Breast epithelium (tissue), 4 donors: ENCODE data around the gene PCAT7. TPM values are rescaled to one million over a fixed set of nuclear protein-coding genes. Genes with fewer than 3 reads are reported as not detected.

Source experiments
- DNase-seq, 2 donors: peaks; one replicate each; pipeline ENCODE4 v3.0.0-alpha.2; 2019; ENCODE audit warnings: low spot score in 2 of 2
- H3K27ac ChIP-seq, 2 donors: fragments of 200-600 bp; sonication (generic) in 1 of 2; one replicate each; pipeline ENCODE4 v1.5.1; 2016 to 2019; ENCODE audit warnings: mild to moderate bottlenecking in 1 of 2
- H3K27me3 ChIP-seq, 2 donors: fragments of 200-600 bp; sonication (generic) in 1 of 2; one replicate each; pipeline versions ENCODE4 v1.5.1 to v1.6.0; 2017 to 2019; ENCODE audit warnings: control low read depth in 1 of 2, mild to moderate bottlenecking in 1 of 2
- H3K36me3 ChIP-seq: fragments of 200-600 bp; one replicate; pipeline ENCODE4 v1.5.1; 2019
- H3K4me1 ChIP-seq, 2 donors: fragments of 200-600 bp; sonication (generic); one replicate each; pipeline ENCODE4 v1.5.1; 2016 to 2019; ENCODE audit warnings: control low read depth in 1 of 2
- H3K4me3 ChIP-seq, 3 donors: fragments of 200-600 bp; sonication (generic); 1 replicate in 2 of 3; 2 replicates in 1 of 3; pipeline ENCODE4 v1.5.1; 2016 to 2019; ENCODE audit warnings: mild to moderate bottlenecking in 3 of 3, moderate library complexity in 2 of 3
- H3K9me3 ChIP-seq, 2 donors: fragments of 200-600 bp; sonication (generic) in 1 of 2; one replicate each; pipeline ENCODE4 v1.5.1; 2016 to 2019; ENCODE audit warnings: control low read depth in 1 of 2
- POLR2A ChIP-seq: fragments of 450-650 bp; IDR thresholded peaks from one replicate; pipeline ENCODE4 v1.6.1; 2016; ENCODE audit warnings: antibody characterized with exemption, mild to moderate bottlenecking, moderate library complexity
- POLR2AphosphoS5 ChIP-seq, 3 donors: sonication (generic); formaldehyde crosslinking; IDR thresholded peaks; one replicate each; pipeline ENCODE4 v1.6.1; 2017; ENCODE audit warnings: antibody characterized with exemption in 3 of 3
- intact Hi-C: fragments of 100-400 bp; cut with DNase I; formaldehyde crosslinking; loops from one replicate; pipeline ENCODE4 v1.15.1; 2023; ENCODE audit warnings: low total_unique reads
- total RNA-seq, 3 donors: library from RNA; depleted of rRNA; stranded (reverse); fragments of >200 nt; gene quantifications; one replicate each; pipeline ENCODE4 v1.1.0, GENCODE V29; 2016
- TF ChIP-seq, protein P1 (sequence below), 3 donors: fragments of 450-650 bp; IDR thresholded peaks; one replicate each; pipeline ENCODE4 v1.5.1; 2016 to 2017; ENCODE audit warnings: antibody characterized with exemption in 3 of 3, mild to moderate bottlenecking in 3 of 3, moderate library complexity in 3 of 3

The PCAT7 gene
- total RNA-seq, 3 donors from 2014 or later, result under 0.01 TPM; not detected in 2

DNA sequence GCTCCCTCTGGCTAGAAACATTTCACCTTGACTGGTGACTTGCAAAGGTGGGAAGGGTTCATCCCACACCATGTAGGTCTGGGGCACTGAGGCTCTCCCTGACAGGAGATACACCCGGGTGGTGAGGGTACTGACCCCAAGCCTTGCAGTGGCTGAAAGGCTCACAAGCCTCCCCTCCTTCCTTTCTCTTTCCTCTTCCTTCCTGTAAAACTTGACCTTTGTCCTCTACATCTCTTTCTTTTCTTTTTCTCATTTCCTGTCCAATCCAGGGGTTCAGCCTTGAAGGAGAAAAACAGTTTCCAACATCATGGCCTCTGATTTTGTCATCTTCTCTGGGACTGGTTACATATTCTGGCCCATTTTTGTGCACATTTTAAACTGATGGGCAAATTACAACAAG, 22.2 kb downstream of the PCAT7 start:
- intact Hi-C loops, result no loop called here
- TF ChIP-seq POLR2AphosphoS5 (IDR thresholded peaks at IDR 0.05), result no peak
- TF ChIP-seq POLR2A, result no peak
- TF ChIP-seq, protein P1, sequence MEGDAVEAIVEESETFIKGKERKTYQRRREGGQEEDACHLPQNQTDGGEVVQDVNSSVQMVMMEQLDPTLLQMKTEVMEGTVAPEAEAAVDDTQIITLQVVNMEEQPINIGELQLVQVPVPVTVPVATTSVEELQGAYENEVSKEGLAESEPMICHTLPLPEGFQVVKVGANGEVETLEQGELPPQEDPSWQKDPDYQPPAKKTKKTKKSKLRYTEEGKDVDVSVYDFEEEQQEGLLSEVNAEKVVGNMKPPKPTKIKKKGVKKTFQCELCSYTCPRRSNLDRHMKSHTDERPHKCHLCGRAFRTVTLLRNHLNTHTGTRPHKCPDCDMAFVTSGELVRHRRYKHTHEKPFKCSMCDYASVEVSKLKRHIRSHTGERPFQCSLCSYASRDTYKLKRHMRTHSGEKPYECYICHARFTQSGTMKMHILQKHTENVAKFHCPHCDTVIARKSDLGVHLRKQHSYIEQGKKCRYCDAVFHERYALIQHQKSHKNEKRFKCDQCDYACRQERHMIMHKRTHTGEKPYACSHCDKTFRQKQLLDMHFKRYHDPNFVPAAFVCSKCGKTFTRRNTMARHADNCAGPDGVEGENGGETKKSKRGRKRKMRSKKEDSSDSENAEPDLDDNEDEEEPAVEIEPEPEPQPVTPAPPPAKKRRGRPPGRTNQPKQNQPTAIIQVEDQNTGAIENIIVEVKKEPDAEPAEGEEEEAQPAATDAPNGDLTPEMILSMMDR (IDR thresholded peaks at IDR 0.05), result no peak
- no peak overlapping the region for H3K27ac ChIP-seq

DNA sequence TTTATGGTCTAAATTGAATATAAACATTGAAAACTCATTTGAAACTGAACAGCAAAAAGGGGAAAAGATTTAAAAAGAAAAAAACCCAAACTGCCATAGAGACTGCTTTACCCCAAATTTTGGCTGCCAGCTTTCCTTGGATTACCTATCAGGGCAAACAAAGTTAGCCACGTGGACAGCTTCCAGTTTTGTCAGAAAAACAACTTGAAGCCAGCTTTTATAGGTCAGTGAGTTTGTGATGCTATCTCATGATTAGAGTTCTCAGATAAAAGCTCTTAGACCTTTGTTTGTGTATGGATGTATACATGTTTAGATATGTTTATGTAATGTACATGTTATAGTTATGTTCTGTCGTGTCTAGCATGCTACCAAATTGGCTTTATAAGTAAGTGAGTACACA, 22.7 kb downstream of the PCAT7 start:
- Histone ChIP-seq H3K36me3 (no peaks in the 10 kb centered on the region), H3K27me3 (no peaks in the 10 kb centered on the region), H3K27ac (no peak overlapping the region), H3K9me3 (no peaks in the 10 kb centered on the region), H3K4me3 (no peak overlapping the region), H3K4me1 (no peaks in the 10 kb centered on the region)
- DNase-seq, result no peak
- TF ChIP-seq, protein P1 (IDR thresholded peaks at IDR 0.05), result no peak
- TF ChIP-seq POLR2AphosphoS5 (IDR thresholded peaks at IDR 0.05) (no peak), POLR2A (no peak)
- intact Hi-C loops, result no loop called here

More for the DNA sequence above, 22.2 kb downstream of the PCAT7 start:
- H3K27me3 ChIP-seq, result no peaks in the 10 kb centered on the region
- no peaks in the 10 kb centered on the region for H3K4me1 ChIP-seq
- no peaks in the 10 kb centered on the region for H3K36me3 ChIP-seq
- H3K4me3 ChIP-seq, result no peak overlapping the region
- DNase-seq, result no peak
- no peaks in the 10 kb centered on the region for H3K9me3 ChIP-seq

DNA sequence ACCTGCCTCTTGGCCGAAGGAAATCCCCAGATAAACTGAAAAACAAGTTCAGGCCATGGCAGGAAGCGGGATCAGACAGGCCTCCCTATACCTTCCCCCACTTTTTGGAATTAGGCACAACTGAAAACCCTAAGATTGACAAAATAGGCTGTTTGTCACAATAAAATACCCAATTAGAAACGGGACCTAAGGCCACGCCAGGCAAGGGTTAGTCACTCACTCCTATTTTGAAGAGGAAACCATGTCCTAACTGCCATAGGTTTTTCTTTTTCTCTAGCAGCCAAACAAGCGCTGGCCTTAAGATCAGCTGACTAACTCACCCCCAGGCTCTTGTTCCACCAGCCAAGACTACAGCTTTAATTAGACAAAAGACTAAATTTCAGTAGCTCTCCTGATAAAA, 26.8 kb downstream of the PCAT7 start:
- Histone ChIP-seq H3K4me1 (no peaks in the 10 kb centered on the region), H3K9me3 (no peaks in the 10 kb centered on the region), H3K27me3 (no peaks in the 10 kb centered on the region), H3K36me3 (no peaks in the 10 kb centered on the region), H3K4me3 (no peak overlapping the region), H3K27ac (no peak overlapping the region)
- TF ChIP-seq POLR2A, result no peak
- TF ChIP-seq, protein P1 (IDR thresholded peaks at IDR 0.05), result no peak
- no peak for TF ChIP-seq POLR2AphosphoS5 (IDR thresholded peaks at IDR 0.05)
- DNase-seq, result no peak
- intact Hi-C loops, result no loop called here

DNA sequence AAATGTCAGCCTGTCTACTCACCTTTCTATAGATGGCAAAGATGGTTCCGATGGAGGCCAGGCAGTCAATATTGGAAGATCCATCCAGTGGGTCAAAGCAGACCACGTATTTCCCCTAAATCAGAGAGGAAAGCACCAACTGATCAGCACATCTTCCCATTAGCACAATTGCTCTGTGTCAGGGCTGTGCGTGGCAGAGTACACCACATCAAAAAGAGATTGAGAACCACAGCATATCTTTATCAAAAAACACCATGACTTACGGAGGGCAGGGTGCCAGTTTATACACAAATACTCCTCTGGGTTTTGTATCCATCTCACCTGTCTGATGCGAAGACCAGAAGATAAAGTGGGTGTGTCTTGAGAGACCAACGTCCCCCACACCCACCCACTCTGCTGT, 29.7 kb downstream of the PCAT7 start:
- Histone ChIP-seq H3K27me3 (no peaks in the 10 kb centered on the region), H3K4me3 (no peak overlapping the region), H3K27ac (no peak overlapping the region), H3K4me1 (no peaks in the 10 kb centered on the region), H3K9me3 (no peaks in the 10 kb centered on the region), H3K36me3 (no peaks in the 10 kb centered on the region)
- DNase-seq, result no peak
- intact Hi-C loops, result no loop called here
- TF ChIP-seq, protein P1 (IDR thresholded peaks at IDR 0.05), result no peak
- no peak for TF ChIP-seq POLR2AphosphoS5 (IDR thresholded peaks at IDR 0.05)
- no peak for TF ChIP-seq POLR2A

DNA sequence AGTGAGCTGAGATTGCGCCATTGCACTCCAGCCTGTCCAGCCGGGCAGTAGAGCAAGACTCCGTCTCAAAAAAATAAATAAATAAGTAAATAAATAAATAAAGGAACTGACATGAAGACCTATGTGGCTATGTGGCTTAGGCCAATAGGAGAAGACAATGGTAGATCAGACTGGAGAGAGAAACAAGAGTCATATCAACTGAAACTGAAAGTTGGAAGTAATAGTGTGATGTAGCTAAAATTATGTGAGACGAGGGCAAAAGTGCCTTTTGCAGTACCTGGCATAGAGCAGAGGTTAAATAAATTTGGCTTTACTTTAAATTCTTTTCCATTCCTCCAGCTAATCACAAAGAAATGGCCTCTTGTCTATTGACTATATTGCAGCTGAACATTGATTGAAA, 31.4 kb downstream of the PCAT7 start:
- Histone ChIP-seq H3K4me1 (no peaks in the 10 kb centered on the region), H3K9me3 (no peaks in the 10 kb centered on the region), H3K27ac (no peak overlapping the region), H3K36me3 (no peaks in the 10 kb centered on the region), H3K4me3 (peak overlapping the region in 1 of 3 donors; percentile 39), H3K27me3 (no peaks in the 10 kb centered on the region)
- intact Hi-C loops, result no loop called here
- DNase-seq, result no peak
- TF ChIP-seq POLR2AphosphoS5 (IDR thresholded peaks at IDR 0.05) (no peak), POLR2A (no peak)
- TF ChIP-seq, protein P1 (IDR thresholded peaks at IDR 0.05), result no peak
